GM21447 (cell line): ENCODE results near the gene IPP.
"Not testable (repeated sequence)": the region's sequence is repeated elsewhere in the genome, so short reads cannot be mapped to it uniquely, and the experiment has no call there.

Experiments
- ATAC-seq: cut with Tn5 transposase; IDR thresholded peaks from one replicate; pipeline ENCODE4 v1.9.1; 2021; ENCODE audit not compliant: unreplicated experiment

Gene IPP

GRCh38 chr1:45746922-45747321, 3.5 kb downstream of the IPP start:
- no peak for ATAC-seq

- ATAC-seq: not testable (repeated sequence)
Observed at GRCh38 chr1:45739641-45740156, 10.8 kb downstream of the IPP start.

- no peak for ATAC-seq
Observed at GRCh38 chr1:45739137-45739536, 11.3 kb downstream of the IPP start.

- no peak for ATAC-seq
Observed at GRCh38 chr1:45730780-45731319, 19.6 kb downstream of the IPP start.

GRCh38 chr1:45730075-45730779, 20.2 kb downstream of the IPP start:
- no peak for ATAC-seq

- not testable (repeated sequence) for ATAC-seq
Observed at GRCh38 chr1:45726007-45726406, 24.4 kb downstream of the IPP start.

GRCh38 chr1:45723248-45723930, 27.1 kb downstream of the IPP start:
- ATAC-seq: no peak

GRCh38 chr1:45722809-45723208, 27.6 kb downstream of the IPP start:
- no peak for ATAC-seq

GRCh38 chr1:45721207-45721606, 29.2 kb downstream of the IPP start:
- ATAC-seq: no peak

GRCh38 chr1:45718289-45718688, 32.2 kb downstream of the IPP start:
- no peak for ATAC-seq

GRCh38 chr1:45717386-45717785, 33.1 kb downstream of the IPP start:
- ATAC-seq: not testable (repeated sequence)

- ATAC-seq: no peak
Observed at GRCh38 chr1:45716700-45717099, 33.8 kb downstream of the IPP start.

- ATAC-seq: no peak
Observed at GRCh38 chr1:45713711-45714110, 36.7 kb downstream of the IPP start.

- ATAC-seq: no peak
Observed at GRCh38 chr1:45704637-45705036, 45.8 kb downstream of the IPP start.

GRCh38 chr1:45694823-45695222, 55.6 kb downstream of the IPP start:
- ATAC-seq: no peak

GRCh38 chr1:45693811-45694210, 56.6 kb downstream of the IPP start:
- ATAC-seq: not testable (repeated sequence)

GRCh38 chr1:45687754-45688740, 62.4 kb downstream of the IPP start, which contains the start of gene TMEM69:
Gene TMEM69 (plus strand): TSS chr1:45688181. CDS start chr1:45691069, 2,888 bp downstream.
- ATAC-seq: no peak

GRCh38 chr1:45687014-45687753, 63.3 kb downstream of the IPP start:
- peak; percentile 70 for ATAC-seq

GRCh38 chr1:45686288-45687013, 64.0 kb downstream of the IPP start, which contains the start of gene GPBP1L1:
Gene GPBP1L1 (minus strand): TSS chr1:45686533. CDS start chr1:45659087, 27,446 bp downstream.
- peak; percentile 53 for ATAC-seq

- peak; percentile 9 for ATAC-seq
Observed at GRCh38 chr1:45686015-45686287, 64.5 kb downstream of the IPP start.
